OCI-LY7 (cell line): ENCODE measurements around the gene TTLL1. TPM values are rescaled to one million over a fixed set of nuclear protein-coding genes. Genes with fewer than 3 reads are reported as not detected.

ENCODE experiments used
- BruUV-seq: library from RNA; stranded (reverse); fragments of 400-500 nt; replicated peaks from 2 replicates; lab custom pipeline; 2021; lab: Mats Ljungman, UMichigan
- CTCF ChIA-PET: fragments of 300-600 bp; sonication (Branson Sonifier 250); formaldehyde crosslinking; loops from one replicate; lab custom pipeline; 2022; ENCODE audit warnings: antibody characterized with exemption; ENCODE audit not compliant: unreplicated experiment; lab: Charles Lee
- POLR2A ChIA-PET: fragments of 300-600 bp; sonication (Branson Sonifier 250); formaldehyde crosslinking; loops from one replicate; lab custom pipeline; 2022; ENCODE audit warnings: antibody characterized with exemption; lab: Charles Lee
- DNase-seq: peaks from one replicate; pipeline ENCODE4 v3.0.0-alpha.2; 2015; ENCODE audit warnings: low spot score
- H2AFZ ChIP-seq: fragments of 200-600 bp; sonication (generic), shearing (Covaris generic); 2 replicates; pipeline ENCODE4 v1.6.1; 2014; ENCODE audit warnings: mild to moderate bottlenecking, antibody characterized with exemption, low read length, moderate library complexity
- H3K27ac ChIP-seq: fragments of 200-600 bp; sonication (generic); 2 replicates; pipeline ENCODE4 v1.5.1; 2014; ENCODE audit warnings: mixed run types, low read depth, mild to moderate bottlenecking, moderate library complexity, low read length, inconsistent platforms; ENCODE audit not compliant: poor library complexity, severe bottlenecking
- H3K36me3 ChIP-seq: fragments of 200-600 bp; sonication (generic); 2 replicates; pipeline ENCODE4 v1.6.1; 2014; ENCODE audit warnings: mild to moderate bottlenecking, antibody characterized with exemption, low read length, moderate library complexity, mixed read lengths; ENCODE audit not compliant: insufficient read depth
- H3K4me1 ChIP-seq: fragments of 200-600 bp; sonication (generic); 2 replicates; pipeline ENCODE4 v1.5.1; 2014; ENCODE audit warnings: mild to moderate bottlenecking, low read length; ENCODE audit not compliant: insufficient read depth, poor library complexity, severe bottlenecking
- H3K4me2 ChIP-seq: fragments of 200-600 bp; sonication (generic); 2 replicates; pipeline ENCODE4 v1.6.1; 2014; ENCODE audit warnings: mild to moderate bottlenecking, low read length
- H3K4me3 ChIP-seq: fragments of 200-600 bp; sonication (generic); 2 replicates; pipeline ENCODE4 v1.5.1; 2014; ENCODE audit warnings: mild to moderate bottlenecking, low read depth, low read length; ENCODE audit not compliant: poor library complexity, severe bottlenecking
- H3K79me2 ChIP-seq: fragments of 200-600 bp; sonication (generic); 2 replicates; pipeline ENCODE4 v1.6.1; 2016; ENCODE audit warnings: low read depth, mild to moderate bottlenecking, low read length, moderate library complexity, mixed read lengths; ENCODE audit not compliant: insufficient read depth
- H3K9me2 ChIP-seq: fragments of 200-600 bp; sonication (generic); 2 replicates; pipeline ENCODE4 v1.6.1; 2016; ENCODE audit warnings: mild to moderate bottlenecking, low read length, mixed read lengths; ENCODE audit not compliant: insufficient read depth
- H3K9me3 ChIP-seq: fragments of 200-600 bp; sonication (generic); 2 replicates; pipeline ENCODE4 v1.6.1; 2014; ENCODE audit warnings: mild to moderate bottlenecking, mixed run types, low read length, mixed read lengths
- H4K20me1 ChIP-seq: fragments of 200-600 bp; sonication (generic); 2 replicates; pipeline ENCODE4 v1.6.1; 2014; ENCODE audit warnings: mild to moderate bottlenecking, antibody characterized with exemption, low read length, moderate library complexity, mixed read lengths; ENCODE audit not compliant: insufficient read depth
- EZH2phosphoT487 ChIP-seq: fragments of 200-600 bp; sonication (generic); IDR thresholded peaks from 2 replicates; pipeline ENCODE4 v1.6.1; 2018; ENCODE audit warnings: low read depth, borderline replicate concordance, mild to moderate bottlenecking, mixed run types, antibody characterized with exemption, low read length, moderate library complexity, mixed read lengths
- intact Hi-C: fragments of 100-400 bp; cut with micrococcal nuclease; formaldehyde crosslinking; loops from one replicate; pipeline ENCODE4 v1.10.0; 2022; ENCODE audit not compliant: unreplicated experiment
- total RNA-seq, 2 experiments: library from RNA; depleted of rRNA in 1 of 2; stranded (reverse); fragments of >200 nt in 1 of 2; shearing (Covaris generic) in 1 of 2; gene quantifications; 2 replicates each; pipeline ENCODE4 v1.2.3, GENCODE V29; 2014 to 2022
- TF ChIP-seq, protein P1 (sequence below): fragments of 200-600 bp; sonication (generic); conservative IDR thresholded peaks from 2 replicates; pipeline ENCODE4 v1.5.1; 2014; ENCODE audit warnings: mild to moderate bottlenecking, antibody characterized with exemption, low read length, moderate library complexity, mixed read lengths

Gene TTLL1
- total RNA-seq, 2 experiments from 2014 or later: 5.8 to 7.1 TPM

DNA sequence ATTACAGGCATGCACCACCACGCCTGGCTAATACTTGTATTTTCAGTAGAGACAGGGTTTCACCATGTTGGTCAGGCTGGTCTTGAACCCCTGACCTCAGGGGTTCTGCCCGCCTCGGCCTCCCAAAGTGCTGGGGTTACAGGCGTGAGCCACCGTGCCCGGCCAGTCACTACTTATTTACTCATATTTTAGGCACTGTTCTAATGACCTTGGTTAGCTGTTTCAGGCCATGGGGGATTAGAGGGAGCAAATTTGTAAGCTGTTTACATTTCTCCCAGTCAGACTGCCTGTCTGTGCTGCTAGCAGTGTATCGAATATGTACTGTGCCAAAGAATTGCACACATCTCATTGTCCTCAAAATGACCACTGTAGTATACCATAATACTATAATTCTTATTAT lies 41.6 kb downstream of the TTLL1 start:
- H3K27ac ChIP-seq: no peak overlapping the region
- POLR2A ChIA-PET: no interaction called here
- H4K20me1 ChIP-seq: no peaks in the 10 kb centered on the region
- H3K79me2 ChIP-seq: no peaks in the 10 kb centered on the region
- no peak overlapping the region for H3K4me2 ChIP-seq
- no peak for DNase-seq
- intact Hi-C loops: no loop called here
- no peaks in the 10 kb centered on the region for H3K36me3 ChIP-seq
- BruUV-seq: no TSS peak
- no peaks in the 10 kb centered on the region for H3K9me3 ChIP-seq
- TF ChIP-seq, protein P1, sequence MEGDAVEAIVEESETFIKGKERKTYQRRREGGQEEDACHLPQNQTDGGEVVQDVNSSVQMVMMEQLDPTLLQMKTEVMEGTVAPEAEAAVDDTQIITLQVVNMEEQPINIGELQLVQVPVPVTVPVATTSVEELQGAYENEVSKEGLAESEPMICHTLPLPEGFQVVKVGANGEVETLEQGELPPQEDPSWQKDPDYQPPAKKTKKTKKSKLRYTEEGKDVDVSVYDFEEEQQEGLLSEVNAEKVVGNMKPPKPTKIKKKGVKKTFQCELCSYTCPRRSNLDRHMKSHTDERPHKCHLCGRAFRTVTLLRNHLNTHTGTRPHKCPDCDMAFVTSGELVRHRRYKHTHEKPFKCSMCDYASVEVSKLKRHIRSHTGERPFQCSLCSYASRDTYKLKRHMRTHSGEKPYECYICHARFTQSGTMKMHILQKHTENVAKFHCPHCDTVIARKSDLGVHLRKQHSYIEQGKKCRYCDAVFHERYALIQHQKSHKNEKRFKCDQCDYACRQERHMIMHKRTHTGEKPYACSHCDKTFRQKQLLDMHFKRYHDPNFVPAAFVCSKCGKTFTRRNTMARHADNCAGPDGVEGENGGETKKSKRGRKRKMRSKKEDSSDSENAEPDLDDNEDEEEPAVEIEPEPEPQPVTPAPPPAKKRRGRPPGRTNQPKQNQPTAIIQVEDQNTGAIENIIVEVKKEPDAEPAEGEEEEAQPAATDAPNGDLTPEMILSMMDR: no peak
- no peak for TF ChIP-seq EZH2phosphoT487
- H2AFZ ChIP-seq: no peak overlapping the region
- no peaks in the 10 kb centered on the region for H3K9me2 ChIP-seq
- H3K4me3 ChIP-seq: no peak overlapping the region
- CTCF ChIA-PET: no interaction called here
- no peaks in the 10 kb centered on the region for H3K4me1 ChIP-seq

DNA sequence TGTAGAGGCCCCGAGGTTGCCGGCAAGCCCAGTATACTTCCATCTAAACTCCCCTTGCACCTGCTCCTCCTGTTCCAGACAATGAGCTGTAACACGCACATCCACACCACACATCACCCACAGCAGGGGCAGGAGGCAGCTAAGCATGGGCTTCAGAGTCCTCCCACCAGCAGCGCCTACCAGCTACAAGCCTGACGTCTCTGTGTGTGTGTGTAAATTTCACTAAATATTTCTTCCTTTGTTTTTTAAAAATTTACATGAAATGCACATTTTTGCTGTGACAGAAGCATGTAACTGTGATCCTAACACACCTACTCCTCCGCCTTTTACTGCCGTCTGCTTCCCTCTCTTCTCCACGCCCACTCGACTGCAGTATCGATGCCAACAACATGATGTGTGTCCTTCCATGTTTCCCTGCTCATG lies 44.9 kb downstream of the TTLL1 start:
- Histone ChIP-seq H3K4me3 (no peak overlapping the region), H3K27ac (no peak overlapping the region), H3K79me2 (no peaks in the 10 kb centered on the region), H3K9me3 (no peaks in the 10 kb centered on the region), H4K20me1 (no peaks in the 10 kb centered on the region), H2AFZ (no peak overlapping the region), H3K36me3 (no peaks in the 10 kb centered on the region), H3K4me2 (no peak overlapping the region), H3K9me2 (no peaks in the 10 kb centered on the region), H3K4me1 (no peaks in the 10 kb centered on the region)
- POLR2A ChIA-PET: no interaction called here
- DNase-seq: no peak
- CTCF ChIA-PET: no interaction called here
- TF ChIP-seq, protein P1: no peak
- no peak for TF ChIP-seq EZH2phosphoT487
- no TSS peak for BruUV-seq
- intact Hi-C loops: no loop called here

DNA sequence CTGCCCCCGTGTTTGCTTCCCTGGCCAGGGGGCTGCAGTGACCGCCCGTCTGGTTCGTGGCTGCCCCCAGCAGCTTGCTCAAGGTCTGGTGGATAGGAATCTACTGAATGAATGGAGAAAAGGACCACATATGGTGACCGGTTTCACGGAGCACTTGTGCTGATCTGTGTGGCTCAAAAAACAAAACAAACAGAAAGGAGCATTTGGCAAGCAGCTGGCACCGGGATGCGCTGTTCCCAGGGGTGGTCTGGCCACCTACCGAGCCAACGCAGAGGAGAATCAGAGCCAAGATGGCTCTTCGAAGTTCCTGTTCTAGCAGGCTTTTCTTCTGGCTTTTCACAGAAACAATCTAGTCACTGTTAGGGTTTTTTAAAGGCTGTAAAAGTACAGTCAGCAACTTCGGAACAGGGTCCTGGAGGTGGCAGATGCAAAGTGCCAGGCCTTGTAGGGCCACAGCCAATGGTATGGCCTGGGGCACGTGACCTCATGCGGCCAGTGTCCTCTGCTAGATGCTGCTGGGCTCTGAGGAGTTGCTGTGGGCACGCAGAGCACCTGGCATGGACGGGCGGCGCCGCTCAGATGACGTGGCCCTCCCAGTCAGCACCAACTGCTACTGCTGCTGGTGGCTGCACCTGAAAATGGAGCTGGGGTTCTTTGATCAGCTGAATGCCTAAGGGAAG lies 47.0 kb downstream of the TTLL1 start:
- no peak for TF ChIP-seq EZH2phosphoT487
- TF ChIP-seq, protein P1: no peak
- no peak overlapping the region for H3K4me3 ChIP-seq
- H3K9me2 ChIP-seq: no peaks in the 10 kb centered on the region
- no peaks in the 10 kb centered on the region for H3K79me2 ChIP-seq
- BruUV-seq: no TSS peak
- no peaks in the 10 kb centered on the region for H3K4me1 ChIP-seq
- no peaks in the 10 kb centered on the region for H3K36me3 ChIP-seq
- no peaks in the 10 kb centered on the region for H4K20me1 ChIP-seq
- no peak overlapping the region for H2AFZ ChIP-seq
- no peak overlapping the region for H3K27ac ChIP-seq
- CTCF ChIA-PET: no interaction called here
- intact Hi-C loops: no loop called here
- no peaks in the 10 kb centered on the region for H3K9me3 ChIP-seq
- no peak for DNase-seq
- H3K4me2 ChIP-seq: no peak overlapping the region
- POLR2A ChIA-PET: no interaction called here
